ENCODE measurements around the gene GALE. TPM values are rescaled to one million over a fixed set of nuclear protein-coding genes. Genes with fewer than 3 reads are reported as not detected.

The GALE gene
- total RNA-seq, 2 experiments from 2014 or later = 16.8 to 17.9 TPM

GRCh38 chr1:23817633-23818032 lies 17.1 kb upstream of the GALE start:
- intact Hi-C loops (cut with micrococcal nuclease; ENCODE audit: unreplicated experiment) = no loop called here
- no peaks in the 10 kb centered on the region for H3K9me3 ChIP-seq (ENCODE audit: low read length)
- ChIA-PET POLR2A (interaction anchor here (0.6 kb wide), 1 partner anchor 98 kb away, joined by 3 read pairs; no protein-coding TSS in a partner anchor), CTCF (ENCODE audit: unreplicated experiment) (no interaction called here)
- TF ChIP-seq EZH2phosphoT487 (IDR thresholded peaks at IDR 0.05; ENCODE audit: borderline replicate concordance, low read depth, low read length) (no peak), CTCF (conservative IDR thresholded peaks at IDR 0.05; ENCODE audit: low read length) (no peak)
- H3K9me2 ChIP-seq (ENCODE audit: insufficient read depth, low read length) = no peaks in the 10 kb centered on the region
- no TSS peak for BruUV-seq (replicated peaks)
- no peaks in the 10 kb centered on the region for H3K36me3 ChIP-seq (ENCODE audit: insufficient read depth, low read length)
- peaks cover 10% of the 10 kb centered on the region for H3K4me1 ChIP-seq (ENCODE audit: insufficient read depth, low read length, poor library complexity, severe bottlenecking)
- H2AFZ ChIP-seq (ENCODE audit: low read length) = no peak overlapping the region; the same call in 1 of the 2 replicates
- no peaks in the 10 kb centered on the region for H3K79me2 ChIP-seq (ENCODE audit: insufficient read depth, low read depth, low read length)
- H3K4me3 ChIP-seq (ENCODE audit: low read depth, low read length, poor library complexity, severe bottlenecking) = no peak overlapping the region
- no peaks in the 10 kb centered on the region for H4K20me1 ChIP-seq (ENCODE audit: insufficient read depth, low read length)
- no peak overlapping the region for H3K27ac ChIP-seq (ENCODE audit: low read depth, low read length, poor library complexity, severe bottlenecking)
- no peak for DNase-seq (ENCODE audit: low spot score)
- H3K4me2 ChIP-seq (ENCODE audit: low read length) = no peak overlapping the region

- intact Hi-C loops (cut with micrococcal nuclease; ENCODE audit: unreplicated experiment) = no loop called here
- H3K36me3 ChIP-seq (ENCODE audit: insufficient read depth, low read length) = no peaks in the 10 kb centered on the region
- peaks cover 10% of the 10 kb centered on the region for H3K4me1 ChIP-seq (ENCODE audit: insufficient read depth, low read length, poor library complexity, severe bottlenecking)
- no peak overlapping the region for H3K4me2 ChIP-seq (ENCODE audit: low read length)
- CTCF ChIA-PET (ENCODE audit: unreplicated experiment) = no interaction called here
- no peaks in the 10 kb centered on the region for H3K9me3 ChIP-seq (ENCODE audit: low read length)
- no peak overlapping the region for H3K27ac ChIP-seq (ENCODE audit: low read depth, low read length, poor library complexity, severe bottlenecking)
- POLR2A ChIA-PET = no interaction called here
- no peak overlapping the region for H3K4me3 ChIP-seq (ENCODE audit: low read depth, low read length, poor library complexity, severe bottlenecking)
- TF ChIP-seq CTCF (conservative IDR thresholded peaks at IDR 0.05; ENCODE audit: low read length) (no peak), EZH2phosphoT487 (IDR thresholded peaks at IDR 0.05; ENCODE audit: borderline replicate concordance, low read depth, low read length) (no peak)
- no peaks in the 10 kb centered on the region for H3K9me2 ChIP-seq (ENCODE audit: insufficient read depth, low read length)
- BruUV-seq (replicated peaks) = no TSS peak
- H3K79me2 ChIP-seq (ENCODE audit: insufficient read depth, low read depth, low read length) = no peaks in the 10 kb centered on the region
- no peaks in the 10 kb centered on the region for H4K20me1 ChIP-seq (ENCODE audit: insufficient read depth, low read length)
- DNase-seq (ENCODE audit: low spot score) = no peak
- no peak overlapping the region; the same call in 1 of the 2 replicates for H2AFZ ChIP-seq (ENCODE audit: low read length)
These were observed 16.4 kb upstream of the GALE start for GRCh38 chr1:23816906-23817305.

- ChIA-PET POLR2A (interaction anchor here (0.5 kb wide), 1 partner anchor 123 kb away, joined by 4 read pairs; no protein-coding TSS in a partner anchor), CTCF (ENCODE audit: unreplicated experiment) (no interaction called here)
- Histone ChIP-seq H3K27ac (ENCODE audit: low read depth, low read length, poor library complexity, severe bottlenecking) (no peak overlapping the region), H3K9me2 (ENCODE audit: insufficient read depth, low read length) (no peaks in the 10 kb centered on the region), H4K20me1 (ENCODE audit: insufficient read depth, low read length) (no peaks in the 10 kb centered on the region), H3K4me3 (ENCODE audit: low read depth, low read length, poor library complexity, severe bottlenecking) (no peak overlapping the region), H3K4me1 (ENCODE audit: insufficient read depth, low read length, poor library complexity, severe bottlenecking) (peaks cover 10% of the 10 kb centered on the region), H3K79me2 (ENCODE audit: insufficient read depth, low read depth, low read length) (no peaks in the 10 kb centered on the region), H2AFZ (ENCODE audit: low read length) (no peak overlapping the region), H3K9me3 (ENCODE audit: low read length) (no peaks in the 10 kb centered on the region), H3K4me2 (ENCODE audit: low read length) (no peak overlapping the region), H3K36me3 (ENCODE audit: insufficient read depth, low read length) (no peaks in the 10 kb centered on the region)
- intact Hi-C loops (cut with micrococcal nuclease; ENCODE audit: unreplicated experiment) = no loop called here
- DNase-seq (ENCODE audit: low spot score) = no peak
- TF ChIP-seq EZH2phosphoT487 (IDR thresholded peaks at IDR 0.05; ENCODE audit: borderline replicate concordance, low read depth, low read length) (no peak), CTCF (conservative IDR thresholded peaks at IDR 0.05; ENCODE audit: low read length) (no peak)
- BruUV-seq (replicated peaks) = no TSS peak
These were observed 15.8 kb upstream of the GALE start for GRCh38 chr1:23816361-23816760.

Measured in OCI-LY7 (cell line).